LHCN-M2 (cell line): ENCODE results near the gene GSTO2. TPM values are rescaled to one million over a fixed set of nuclear protein-coding genes. Genes with fewer than 3 reads are reported as not detected.

Experiments
- DNase-seq: peaks from one replicate; pipeline ENCODE4 v3.0.0-alpha.2; 2012; ENCODE audit warnings: low read depth
- total RNA-seq: library from RNA; depleted of rRNA; stranded (reverse); fragments of >200 nt; gene quantifications from 2 replicates; pipeline ENCODE4 v1.2.3, GENCODE V29; 2014

The GSTO2 gene
- total RNA-seq, 1 experiment from 2014 or later, result 0.46 TPM

GRCh38 chr10:104279550-104280259 is 10.7 kb downstream of the GSTO2 start:
- no peak for DNase-seq

DNA sequence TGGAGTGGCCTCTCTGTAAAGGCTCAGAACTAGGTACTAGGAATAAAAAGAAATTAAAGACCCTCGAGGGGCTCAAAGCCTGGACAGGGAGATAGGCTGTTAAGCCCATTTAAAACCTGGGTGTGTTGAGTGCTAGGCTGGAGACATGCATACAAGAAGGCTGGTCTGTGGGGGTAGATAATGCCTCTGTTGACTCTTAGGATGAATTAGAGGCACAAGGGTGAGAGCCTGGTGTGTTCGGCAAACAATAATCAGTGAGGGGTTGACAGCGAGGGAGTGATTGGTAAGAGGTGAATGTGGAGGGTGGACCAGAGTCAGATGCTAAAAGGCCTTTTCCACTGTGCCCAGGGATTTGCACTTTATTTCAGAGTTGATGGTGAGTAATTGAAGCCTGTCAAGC is 12.7 kb downstream of the GSTO2 start:
- no peak for DNase-seq

- no peak for DNase-seq
Measured at GRCh38 chr10:104284846-104285245, 15.9 kb downstream of the GSTO2 start.

DNA sequence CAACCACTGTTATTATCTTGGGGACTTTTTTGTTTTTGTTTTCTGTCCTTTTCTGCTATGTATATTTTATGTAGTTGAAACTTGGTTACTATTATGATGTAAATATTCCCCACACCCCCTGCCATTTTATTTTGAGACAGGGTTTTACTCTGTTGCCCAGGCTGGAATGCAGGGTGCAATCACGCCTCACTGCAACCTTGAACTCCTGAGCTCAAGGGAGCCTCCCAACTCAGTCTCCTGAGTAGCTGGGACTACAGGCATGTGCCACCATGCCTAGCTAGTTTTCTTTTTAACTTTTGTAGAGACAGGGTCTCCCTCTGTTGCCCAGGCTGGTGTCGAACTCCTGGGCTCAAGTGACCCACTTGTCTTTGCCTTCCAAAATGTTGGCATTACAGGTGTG is 18.0 kb downstream of the GSTO2 start:
- no peak for DNase-seq

GRCh38 chr10:104288355-104288754 is 19.4 kb downstream of the GSTO2 start:
- DNase-seq, result no peak

- peak; percentile 86 for DNase-seq
Measured at GRCh38 chr10:104291439-104291951, 22.5 kb downstream of the GSTO2 start.

DNA sequence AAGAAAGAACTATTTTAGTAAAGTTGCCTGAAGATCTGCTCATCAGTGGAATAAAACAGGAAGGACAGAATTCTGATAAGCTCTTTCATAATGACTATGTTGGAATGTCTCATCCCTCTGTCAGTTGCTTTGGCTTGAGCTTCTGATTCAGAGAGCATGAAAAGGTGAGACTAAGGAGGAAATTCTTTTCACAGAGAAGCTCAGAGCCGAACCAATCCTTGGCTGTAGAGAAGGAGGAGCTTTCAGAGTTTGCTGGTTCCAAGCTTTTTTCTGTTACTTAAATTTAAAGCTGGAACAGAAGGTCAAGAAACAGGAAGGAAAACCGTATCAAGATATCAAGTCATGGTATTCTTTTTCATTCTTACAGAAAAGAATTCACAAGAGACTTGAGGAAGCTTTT is 24.0 kb downstream of the GSTO2 start:
- peak; percentile 58 for DNase-seq

- DNase-seq, result no peak
Measured at GRCh38 chr10:104293781-104294321, 24.9 kb downstream of the GSTO2 start.

- no peak for DNase-seq
Measured at GRCh38 chr10:104296687-104297436, 27.9 kb downstream of the GSTO2 start.

GRCh38 chr10:104297697-104298660 is 29.0 kb downstream of the GSTO2 start:
- no peak for DNase-seq

- DNase-seq, result no peak
Measured at GRCh38 chr10:104299031-104299904, 30.3 kb downstream of the GSTO2 start.

DNA sequence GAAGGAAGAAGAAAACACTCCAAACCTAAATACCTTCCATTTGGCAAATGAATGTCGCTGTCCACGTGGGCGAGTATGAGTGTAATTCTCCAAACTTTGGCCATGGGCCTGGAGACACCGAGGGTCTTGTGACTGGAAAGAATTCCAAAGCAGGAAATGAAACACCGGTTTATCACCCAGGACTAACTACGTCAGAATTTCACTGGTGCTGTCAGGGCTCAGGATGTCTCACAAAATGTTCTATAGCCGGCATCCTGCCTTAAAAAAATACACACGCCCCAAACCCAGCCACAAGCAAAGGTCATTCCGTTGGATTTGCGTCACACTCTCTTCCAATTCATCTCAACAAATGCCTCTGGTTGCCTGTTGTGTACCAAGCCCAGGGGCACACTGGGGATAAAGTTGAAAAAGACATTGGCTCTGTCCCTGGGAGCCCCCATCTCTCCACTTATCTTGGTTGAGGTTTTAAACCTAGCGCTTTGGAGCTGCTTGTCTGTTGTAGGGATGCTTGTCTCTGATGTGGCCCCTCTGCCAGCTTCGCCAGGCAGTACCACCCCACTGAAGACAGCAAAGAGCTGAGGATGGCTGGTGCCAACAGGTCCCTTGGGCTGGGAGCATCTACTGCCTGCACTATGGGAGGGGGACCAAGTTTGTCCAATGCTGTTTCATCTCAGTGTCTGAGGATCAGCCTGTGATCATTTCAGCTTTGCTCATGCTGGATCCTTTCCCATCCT is 31.2 kb downstream of the GSTO2 start:
- DNase-seq, result peak; percentile 95

DNA sequence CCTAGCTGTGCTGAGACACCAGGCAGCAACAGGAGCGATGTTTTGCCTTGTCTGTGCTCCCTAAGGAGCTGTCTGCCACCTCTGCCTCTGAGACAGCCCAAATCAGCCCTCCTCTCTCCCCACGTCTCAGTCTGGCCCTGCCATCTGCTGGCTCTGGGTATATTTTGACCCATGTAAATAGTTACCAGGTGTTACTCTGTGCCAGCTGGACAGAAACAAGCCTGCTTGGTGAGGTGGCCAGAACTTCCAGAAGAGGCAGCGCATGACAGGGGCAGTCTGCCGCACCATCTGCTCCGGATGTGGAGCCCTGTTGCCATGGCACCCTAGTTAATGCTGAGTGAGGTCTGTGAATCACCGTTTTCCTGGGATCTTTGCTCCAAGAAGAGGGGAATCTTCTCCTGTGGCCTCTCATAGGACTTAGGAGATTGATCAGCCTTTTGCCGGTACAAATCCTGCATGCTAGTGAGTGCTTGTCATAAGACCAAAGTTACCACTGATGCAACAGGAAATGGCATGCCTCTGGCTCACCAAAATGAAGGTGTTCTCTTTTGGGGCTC is 31.8 kb downstream of the GSTO2 start:
- DNase-seq, result peak; percentile 100

- peak; percentile 58 for DNase-seq
Measured at GRCh38 chr10:104301907-104302690, 33.1 kb downstream of the GSTO2 start.

GRCh38 chr10:104303594-104304355 is 34.8 kb downstream of the GSTO2 start:
- DNase-seq, result no peak

DNA sequence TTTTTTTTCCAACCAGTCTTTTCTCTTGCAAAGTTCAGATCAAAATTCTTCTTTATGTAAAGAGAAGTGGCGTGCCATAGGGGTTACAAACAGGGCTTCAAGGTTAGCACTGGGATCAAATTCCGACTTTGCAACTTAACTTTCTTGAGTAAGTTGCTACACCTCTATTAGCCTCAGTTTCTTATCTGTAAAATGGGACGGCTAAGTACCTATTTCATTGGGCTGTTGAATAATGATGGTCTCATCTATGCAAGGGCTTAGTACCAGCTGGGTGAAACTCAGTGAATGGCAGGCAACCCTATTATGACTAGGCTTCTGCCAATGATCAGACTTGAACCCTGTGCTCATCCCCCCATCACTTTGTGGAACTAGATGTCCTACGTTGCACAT is 35.4 kb downstream of the GSTO2 start:
- no peak for DNase-seq

GRCh38 chr10:104304927-104305326 is 35.9 kb downstream of the GSTO2 start:
- DNase-seq, result no peak

- DNase-seq, result no peak
Measured at GRCh38 chr10:104306897-104307296, 37.9 kb downstream of the GSTO2 start.
